ENCODE data around the gene MRPL38. TPM values are rescaled to one million over a fixed set of nuclear protein-coding genes. Genes with fewer than 3 reads are reported as not detected.
"Not testable (repeated sequence)": the region's sequence is repeated elsewhere in the genome, so short reads cannot be mapped to it uniquely, and the experiment has no call there.

MRPL38 gene
- total RNA-seq, 1 donor from 2014 or later = 113 TPM

DNA sequence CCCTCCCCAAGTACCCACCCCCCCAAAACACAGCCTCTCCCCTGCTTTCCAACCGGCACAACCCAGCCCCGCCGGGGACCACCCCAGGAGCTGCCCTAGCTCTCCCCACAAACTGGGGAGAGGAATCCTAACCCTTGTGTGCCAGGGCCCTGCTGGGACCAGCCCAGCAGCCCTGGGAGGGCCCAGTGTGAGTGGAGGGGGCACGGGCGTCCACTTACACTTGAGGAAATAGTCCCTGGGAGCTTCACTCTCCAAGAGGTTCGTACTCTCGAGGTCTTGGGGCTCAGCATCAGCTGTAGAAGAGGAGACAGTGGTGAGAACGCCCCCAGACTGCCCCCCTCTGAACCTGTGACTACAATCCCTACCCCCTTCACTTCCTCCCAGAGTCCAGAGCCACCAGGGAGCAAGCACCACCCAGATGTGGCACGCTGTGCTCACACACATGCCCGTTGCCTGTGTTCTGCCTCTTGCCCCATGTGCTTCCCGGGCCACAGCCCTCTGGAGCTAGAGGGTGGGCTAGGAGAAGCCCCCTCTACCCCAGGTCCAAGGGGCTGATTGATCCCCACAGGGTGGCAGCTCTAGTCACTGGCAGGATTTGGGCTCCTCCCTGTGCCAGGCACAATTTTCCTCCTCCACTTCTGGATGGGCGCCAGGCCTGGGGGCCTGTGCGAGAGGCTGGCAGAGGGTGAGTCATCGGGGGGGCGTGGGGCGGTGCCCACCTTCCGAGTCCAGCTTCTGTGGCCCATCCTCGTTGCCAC is 29.3 kb downstream of the MRPL38 start:
- H3K9me3 Mint-ChIP-seq = no peaks in the 10 kb centered on the region
- H3K27me3 Mint-ChIP-seq = peaks cover 31% of the 10 kb centered on the region
- H3K4me1 Mint-ChIP-seq (ENCODE audit: unreplicated experiment) = no peaks in the 10 kb centered on the region
- no peak overlapping the region for H3K4me3 Mint-ChIP-seq
- no peak overlapping the region for H3K27ac Mint-ChIP-seq
- no peak for DNase-seq (ENCODE audit: extremely low spot score, unreplicated experiment)
- no peaks in the 10 kb centered on the region for H3K36me3 Mint-ChIP-seq
- TF ChIP-seq, protein P1, sequence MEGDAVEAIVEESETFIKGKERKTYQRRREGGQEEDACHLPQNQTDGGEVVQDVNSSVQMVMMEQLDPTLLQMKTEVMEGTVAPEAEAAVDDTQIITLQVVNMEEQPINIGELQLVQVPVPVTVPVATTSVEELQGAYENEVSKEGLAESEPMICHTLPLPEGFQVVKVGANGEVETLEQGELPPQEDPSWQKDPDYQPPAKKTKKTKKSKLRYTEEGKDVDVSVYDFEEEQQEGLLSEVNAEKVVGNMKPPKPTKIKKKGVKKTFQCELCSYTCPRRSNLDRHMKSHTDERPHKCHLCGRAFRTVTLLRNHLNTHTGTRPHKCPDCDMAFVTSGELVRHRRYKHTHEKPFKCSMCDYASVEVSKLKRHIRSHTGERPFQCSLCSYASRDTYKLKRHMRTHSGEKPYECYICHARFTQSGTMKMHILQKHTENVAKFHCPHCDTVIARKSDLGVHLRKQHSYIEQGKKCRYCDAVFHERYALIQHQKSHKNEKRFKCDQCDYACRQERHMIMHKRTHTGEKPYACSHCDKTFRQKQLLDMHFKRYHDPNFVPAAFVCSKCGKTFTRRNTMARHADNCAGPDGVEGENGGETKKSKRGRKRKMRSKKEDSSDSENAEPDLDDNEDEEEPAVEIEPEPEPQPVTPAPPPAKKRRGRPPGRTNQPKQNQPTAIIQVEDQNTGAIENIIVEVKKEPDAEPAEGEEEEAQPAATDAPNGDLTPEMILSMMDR (conservative IDR thresholded peaks at IDR 0.05) = no peak

DNA sequence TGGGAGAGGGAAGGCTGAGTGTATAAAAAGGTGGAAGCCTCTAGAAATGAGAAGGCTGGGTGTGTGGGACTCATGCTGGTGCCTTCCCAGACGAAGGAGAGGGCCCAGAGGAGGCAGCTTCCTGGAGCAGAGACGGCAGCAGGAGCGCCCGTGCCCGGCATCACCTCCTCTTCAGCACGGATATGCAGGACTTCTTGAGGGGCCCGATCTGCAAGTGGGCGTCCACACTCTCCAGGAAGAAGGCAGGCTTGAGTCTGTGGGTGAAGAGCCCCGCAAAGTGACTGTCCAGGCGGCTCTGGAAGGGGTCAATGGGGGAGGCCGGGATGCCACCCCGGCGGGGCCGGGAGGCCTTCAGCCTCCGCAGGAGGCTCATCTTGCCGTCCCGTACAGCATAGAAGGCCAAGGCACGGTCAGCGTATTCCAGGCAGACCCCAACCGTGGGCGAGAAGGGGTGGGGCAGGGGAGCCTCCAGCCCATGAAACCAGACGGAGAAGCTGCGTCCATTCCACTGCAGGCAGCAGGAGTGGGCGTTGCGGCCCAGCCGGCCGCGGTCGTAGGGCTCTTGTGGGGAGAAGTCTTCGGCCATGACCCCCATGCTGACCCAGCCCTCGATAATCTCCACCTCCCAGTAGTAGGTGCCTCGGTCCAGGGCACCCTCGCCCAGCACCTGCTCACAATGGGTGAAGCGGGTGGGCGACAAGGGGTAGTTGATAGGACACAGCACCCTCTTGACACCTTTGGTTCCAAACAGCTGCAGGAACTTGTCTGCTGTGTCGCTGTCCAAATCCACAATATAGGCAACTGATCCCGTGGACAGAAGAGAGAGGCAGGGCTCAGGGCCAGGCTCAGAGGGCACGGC is 30.1 kb downstream of the MRPL38 start:
- no peak overlapping the region for H3K4me3 Mint-ChIP-seq
- DNase-seq (ENCODE audit: extremely low spot score, unreplicated experiment) = no peak
- peaks cover 24% of the 10 kb centered on the region for H3K27me3 Mint-ChIP-seq
- no peak overlapping the region for H3K27ac Mint-ChIP-seq
- TF ChIP-seq, protein P1 (conservative IDR thresholded peaks at IDR 0.05) = no peak
- H3K4me1 Mint-ChIP-seq (ENCODE audit: unreplicated experiment) = no peaks in the 10 kb centered on the region
- no peaks in the 10 kb centered on the region for H3K36me3 Mint-ChIP-seq
- no peaks in the 10 kb centered on the region for H3K9me3 Mint-ChIP-seq

DNA sequence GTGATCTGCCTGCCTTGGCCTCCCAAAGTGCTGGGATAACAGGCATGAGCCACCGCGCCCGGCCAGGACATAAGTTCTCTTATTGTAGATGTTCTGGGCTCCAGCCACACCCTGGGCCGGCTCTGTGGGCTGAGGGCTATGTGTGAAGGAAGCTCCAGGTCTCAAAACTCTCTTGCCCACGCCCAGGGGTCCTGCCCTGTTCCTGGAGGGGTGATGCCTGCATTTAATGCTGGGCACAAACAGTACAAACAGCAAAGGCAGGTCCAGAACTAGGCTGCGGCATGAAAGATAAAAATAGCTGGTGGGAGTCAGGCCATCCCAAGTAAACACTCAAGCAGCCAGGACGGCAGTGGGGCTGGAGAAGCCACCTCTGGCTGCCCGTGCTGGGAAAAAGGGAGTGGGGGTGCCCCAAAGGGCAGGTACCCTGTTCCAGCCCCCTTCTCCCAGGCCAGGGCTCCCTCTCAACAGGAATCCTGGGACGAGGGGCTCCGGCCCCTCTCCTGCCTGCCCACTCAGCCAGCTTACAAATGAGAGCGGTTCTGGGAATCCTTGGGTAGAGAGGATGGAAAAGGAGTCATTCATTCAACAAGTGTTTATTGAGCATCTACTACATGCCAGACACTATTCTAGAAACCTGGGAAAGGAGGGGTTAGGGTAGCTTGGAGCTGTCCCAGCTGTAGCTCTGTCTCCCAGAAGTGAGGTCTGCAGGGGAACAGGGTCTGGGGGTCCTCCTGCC is 30.9 kb downstream of the MRPL38 start:
- Mint-ChIP-seq H3K36me3 (no peaks in the 10 kb centered on the region), H3K9me3 (no peaks in the 10 kb centered on the region), H3K4me1 (ENCODE audit: unreplicated experiment) (no peaks in the 10 kb centered on the region), H3K27me3 (peaks cover 17% of the 10 kb centered on the region), H3K4me3 (no peak overlapping the region), H3K27ac (no peak overlapping the region)
- DNase-seq (ENCODE audit: extremely low spot score, unreplicated experiment) = no peak
- TF ChIP-seq, protein P1 (conservative IDR thresholded peaks at IDR 0.05) = no peak

DNA sequence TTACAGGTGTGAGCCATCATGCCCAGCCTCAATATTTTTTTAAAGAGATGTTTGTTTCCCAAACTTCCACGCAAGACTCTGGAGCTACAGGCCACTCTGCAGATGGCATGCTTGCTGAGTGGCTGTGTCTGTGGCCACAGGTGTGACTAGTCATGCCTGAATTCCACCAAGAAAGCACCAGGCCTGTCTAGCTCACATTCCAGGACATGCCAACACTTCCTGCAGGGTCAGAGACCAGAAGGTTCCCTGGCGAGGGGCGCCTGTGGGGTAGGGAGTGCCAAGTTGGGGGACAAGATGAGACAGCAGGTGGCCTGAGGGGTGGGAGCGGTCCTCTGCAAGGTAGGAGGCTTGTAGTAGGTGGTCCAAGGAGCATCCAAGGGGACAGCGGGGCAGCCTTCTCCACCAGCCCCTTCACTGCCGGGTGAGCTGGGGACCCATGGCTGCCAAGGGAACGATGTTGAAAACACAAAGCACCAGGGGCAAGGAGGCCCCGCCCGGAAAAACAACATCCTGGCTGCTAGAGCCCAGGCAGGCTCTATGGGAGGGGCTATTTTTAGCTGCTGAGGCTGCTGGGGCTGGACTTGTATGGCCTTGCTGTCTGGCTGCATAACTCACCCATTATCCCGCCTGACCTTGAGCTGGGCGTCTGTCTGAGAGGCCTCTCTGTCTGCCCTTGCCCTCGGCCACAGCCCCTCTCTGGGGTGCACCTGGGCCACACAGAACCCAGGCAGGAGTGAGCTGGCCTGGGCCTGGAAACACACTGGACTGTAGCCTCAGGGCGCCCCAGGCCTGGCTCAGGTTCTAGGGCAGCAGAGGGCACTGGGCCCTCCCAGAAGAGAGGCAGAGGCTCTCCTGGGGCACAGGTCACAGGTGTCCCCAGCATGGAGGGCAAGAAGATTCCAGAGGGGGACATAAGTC is 32.0 kb downstream of the MRPL38 start:
- Mint-ChIP-seq H3K4me3 (no peak overlapping the region), H3K27me3 (peaks cover 13% of the 10 kb centered on the region), H3K27ac (peak overlapping the region; percentile 79), H3K36me3 (no peaks in the 10 kb centered on the region), H3K4me1 (ENCODE audit: unreplicated experiment) (no peaks in the 10 kb centered on the region), H3K9me3 (no peaks in the 10 kb centered on the region)
- TF ChIP-seq, protein P1 (conservative IDR thresholded peaks at IDR 0.05) = no peak
- no peak for DNase-seq (ENCODE audit: extremely low spot score, unreplicated experiment)

DNA sequence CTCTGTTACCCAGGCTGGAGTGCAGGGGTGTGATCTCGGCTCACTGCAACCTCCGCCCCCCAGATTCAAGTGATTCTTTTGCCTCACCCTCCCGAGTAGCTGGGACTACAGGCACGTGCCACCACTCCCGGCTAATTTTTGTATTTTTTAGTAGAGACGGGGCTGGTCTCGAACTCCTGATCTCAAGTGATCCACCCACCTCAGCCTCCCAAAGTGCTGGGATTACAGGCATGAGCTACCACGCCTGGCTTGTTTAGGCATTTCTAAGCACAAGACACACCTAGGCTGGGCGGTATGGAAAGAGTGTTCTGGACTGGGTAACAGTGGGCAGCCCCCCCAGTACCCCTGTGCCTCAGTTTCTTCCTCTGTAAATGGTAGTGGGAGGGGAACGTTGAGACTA is 34.5 kb downstream of the MRPL38 start:
- H3K27ac Mint-ChIP-seq = peak overlapping the region; percentile 33
- not testable (repeated sequence) for H3K9me3 Mint-ChIP-seq; H3K36me3 Mint-ChIP-seq; H3K4me1 Mint-ChIP-seq (ENCODE audit: unreplicated experiment); H3K27me3 Mint-ChIP-seq; DNase-seq (ENCODE audit: extremely low spot score, unreplicated experiment); H3K4me3 Mint-ChIP-seq

All from type B pancreatic cell (in vitro differentiated cells).